Measurements from ENCODE around the gene UBE2B.

The UBE2B gene

DNA sequence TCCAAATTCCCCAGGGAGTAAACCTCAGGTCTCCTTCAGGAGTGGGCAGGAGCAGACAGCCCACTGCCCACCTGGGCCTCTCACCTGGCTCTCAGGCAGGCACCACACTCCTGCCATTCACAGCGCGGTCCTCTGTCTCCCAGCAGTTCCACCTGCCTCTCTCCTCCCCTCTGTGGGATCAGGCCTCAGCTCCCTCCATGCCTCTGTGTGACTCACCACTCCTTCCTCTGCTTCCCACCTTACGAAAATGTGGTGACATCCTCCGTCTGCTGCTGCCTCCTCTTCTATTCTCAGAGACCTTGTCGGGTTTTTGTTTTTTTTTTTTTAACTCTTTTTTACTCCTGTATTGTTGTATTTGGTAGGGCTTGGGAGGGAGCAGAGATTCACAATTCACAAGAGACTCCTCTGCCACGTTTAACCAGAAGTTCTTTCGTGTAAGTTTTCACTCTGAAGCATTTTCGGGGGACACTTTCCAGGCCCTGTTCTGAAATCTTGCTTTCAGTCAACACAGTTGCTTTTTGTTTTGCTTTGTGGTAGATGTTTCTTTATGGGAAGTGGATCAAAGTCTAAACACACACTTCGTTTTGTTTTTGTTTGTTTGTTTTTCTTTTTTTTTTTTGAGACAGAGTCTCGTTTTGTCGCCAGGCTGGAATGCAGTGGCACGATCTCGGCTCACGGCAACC, 61.4 kb downstream of the UBE2B start:
- no peak for DNase-seq

DNA sequence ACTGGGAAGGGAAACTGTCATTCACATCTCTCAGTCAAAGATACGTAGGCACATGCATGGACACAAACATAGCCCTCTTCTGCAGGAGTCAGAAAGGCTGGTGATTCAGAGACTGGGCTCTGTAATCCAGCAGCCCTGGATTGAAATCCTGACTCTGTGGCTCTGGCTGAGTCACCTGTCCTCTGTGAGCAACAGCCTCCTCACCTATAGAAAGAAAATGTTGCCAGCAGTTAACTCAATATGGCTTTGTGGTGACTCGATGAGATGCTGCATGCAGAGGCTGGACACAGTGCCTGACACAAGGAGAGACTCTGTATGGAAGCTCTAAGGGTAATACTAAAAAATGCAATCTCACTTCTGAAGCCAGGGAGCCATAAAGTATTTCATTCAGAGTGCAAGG, 64.2 kb downstream of the UBE2B start:
- DNase-seq, result no peak
- in situ Hi-C loops (cut with MboI; ENCODE audit: low pct_unique_long_range_greater_than_20kb, low sequenced_read_pairs), result no loop called here

More for the DNA sequence above, 61.4 kb downstream of the UBE2B start:
- in situ Hi-C loops (cut with MboI; ENCODE audit: low pct_unique_long_range_greater_than_20kb, low sequenced_read_pairs), result no loop called here

DNA sequence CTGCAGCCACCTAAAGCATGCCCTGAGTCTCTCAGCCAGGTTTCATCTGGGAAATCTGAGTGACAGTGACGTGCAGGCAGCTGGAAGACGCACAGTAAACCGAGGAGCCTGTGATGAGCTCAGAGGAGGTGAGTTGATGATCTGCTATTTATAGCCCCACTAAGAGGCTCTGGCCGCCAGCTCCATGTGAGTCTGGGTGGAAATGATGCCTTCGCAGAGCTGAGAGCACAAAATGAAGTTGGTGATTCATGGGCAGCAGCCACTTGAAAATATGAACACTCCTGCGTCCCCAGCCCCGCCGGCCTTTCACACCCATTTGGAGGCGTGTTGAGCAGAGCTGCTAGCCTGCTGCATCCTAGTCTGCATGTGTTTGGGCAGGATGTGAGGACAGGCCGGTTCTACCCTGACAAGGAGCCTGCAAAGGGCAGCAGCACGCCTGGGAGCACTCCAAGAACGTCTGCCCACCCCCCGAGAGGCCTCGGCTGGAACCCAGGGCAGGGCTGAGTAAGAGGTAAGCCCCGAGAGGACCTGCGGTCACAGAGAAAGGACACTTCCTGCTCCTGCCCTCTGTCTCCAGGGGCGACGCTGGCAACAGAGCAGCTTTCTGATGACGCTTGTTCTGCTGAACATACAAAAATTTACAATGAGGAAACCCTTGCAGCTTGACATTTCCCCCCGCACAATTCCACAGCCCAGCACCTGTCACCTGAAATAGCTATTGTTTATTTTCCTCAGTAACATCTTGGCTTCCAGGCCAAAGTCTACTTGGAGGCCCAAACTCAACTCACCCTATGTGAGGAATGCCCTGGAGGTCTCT, 65.4 kb downstream of the UBE2B start:
- peak; percentile 73 for DNase-seq
- in situ Hi-C loops (cut with MboI; ENCODE audit: low pct_unique_long_range_greater_than_20kb, low sequenced_read_pairs), result no loop called here

DNA sequence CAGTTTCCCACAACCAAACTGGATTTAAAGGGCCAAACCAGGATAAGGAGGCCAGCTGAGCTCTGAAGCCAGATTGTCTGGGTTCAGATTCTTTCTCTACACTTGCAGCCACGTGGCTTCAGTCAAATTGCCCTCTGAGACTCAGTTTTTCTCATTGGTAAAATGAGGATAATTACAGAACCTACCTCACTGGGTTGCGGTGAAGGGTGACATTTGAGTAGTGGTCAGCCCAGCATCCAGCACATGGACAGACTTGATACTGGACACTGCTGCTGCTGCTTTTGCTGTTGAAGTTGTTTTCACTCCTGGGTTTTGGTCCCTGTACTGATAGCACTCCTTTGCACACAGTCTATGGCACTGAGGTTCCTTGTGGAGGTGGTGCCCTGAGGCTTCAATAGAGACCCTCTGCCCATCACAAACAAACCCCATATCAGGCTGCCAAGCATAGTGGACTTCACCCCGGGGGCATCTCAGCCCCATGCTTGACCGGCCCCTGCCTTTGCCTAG, 66.0 kb downstream of the UBE2B start:
- in situ Hi-C loops (cut with MboI; ENCODE audit: low pct_unique_long_range_greater_than_20kb, low sequenced_read_pairs), result no loop called here
- DNase-seq, result no peak

DNA sequence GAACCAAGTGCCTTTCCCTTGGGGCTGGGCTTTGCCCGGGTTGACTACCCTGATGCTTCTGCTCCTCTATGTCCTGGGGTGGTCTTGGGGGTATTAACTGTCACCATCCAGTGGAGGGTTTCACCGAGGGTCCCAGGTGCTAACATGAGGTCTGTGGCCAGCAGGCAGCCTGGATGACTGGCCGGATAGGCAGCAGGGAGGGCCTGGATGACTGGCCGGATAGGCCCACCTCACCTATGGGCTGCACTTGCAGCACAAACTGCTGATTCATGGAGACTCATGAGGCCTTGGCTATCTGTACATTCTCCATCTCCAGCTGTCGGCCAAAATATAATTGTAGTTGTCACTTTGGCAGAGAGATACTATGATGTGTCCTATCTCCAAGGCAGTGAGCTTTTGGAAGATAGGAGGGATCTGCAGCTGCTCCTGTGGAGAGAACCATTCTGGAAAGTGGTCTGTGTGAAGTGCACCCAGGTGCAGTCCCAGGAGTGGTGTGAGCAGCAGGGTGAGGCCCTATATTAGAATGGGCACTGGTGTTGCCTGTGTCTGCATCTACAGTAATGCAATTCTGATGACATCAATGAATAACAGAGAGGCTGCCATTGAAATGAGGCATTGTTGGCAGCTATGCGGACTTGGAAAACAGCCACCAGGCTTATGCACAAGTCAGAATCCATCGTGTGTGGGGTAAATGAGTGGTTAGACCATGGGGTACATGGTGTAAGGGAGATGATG, 66.6 kb downstream of the UBE2B start:
- DNase-seq, result no peak
- in situ Hi-C loops (cut with MboI; ENCODE audit: low pct_unique_long_range_greater_than_20kb, low sequenced_read_pairs), result no loop called here

DNA sequence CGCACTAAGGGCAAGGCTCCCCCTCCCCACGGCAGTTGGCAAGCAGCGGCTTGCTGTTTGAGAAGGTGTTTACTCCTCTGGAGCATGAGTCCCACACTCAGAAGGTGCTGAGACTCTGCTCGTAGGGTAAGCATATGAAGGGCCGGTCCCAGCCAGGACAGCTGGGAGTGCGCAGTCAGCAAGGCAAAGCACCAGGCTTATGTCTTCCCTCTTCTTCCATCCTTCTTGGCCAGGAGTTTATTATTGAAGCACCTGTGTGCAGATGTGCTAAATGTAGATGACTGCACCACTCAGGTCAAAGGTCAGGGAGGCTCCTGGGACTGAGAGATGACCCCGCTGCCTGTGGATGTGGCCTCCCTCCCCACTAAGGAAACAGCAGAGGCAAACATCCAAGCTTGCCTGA, 67.4 kb downstream of the UBE2B start:
- no peak for DNase-seq
- in situ Hi-C loops (cut with MboI; ENCODE audit: low pct_unique_long_range_greater_than_20kb, low sequenced_read_pairs), result no loop called here

DNA sequence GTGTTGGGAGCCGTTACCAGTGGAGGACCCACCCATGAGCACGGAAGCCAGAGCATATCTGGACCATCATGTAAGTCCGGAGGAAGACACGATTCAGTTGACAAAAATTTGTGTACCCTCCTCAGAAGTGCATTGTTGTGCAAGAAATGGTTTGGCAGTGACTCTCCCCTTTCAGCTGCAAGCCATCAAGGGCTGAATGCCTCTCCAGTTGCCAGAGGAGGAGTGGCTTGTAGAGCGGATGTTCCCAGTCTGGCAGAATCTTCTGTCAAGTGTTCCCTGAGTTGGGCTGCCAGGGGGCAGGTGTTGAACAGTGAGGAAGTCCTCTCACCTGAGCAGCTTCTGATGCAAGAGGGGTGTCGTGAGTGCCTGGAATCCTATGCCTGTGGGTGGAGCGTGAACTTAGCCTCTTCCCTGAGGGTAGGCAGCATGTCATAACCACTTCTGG, 67.9 kb downstream of the UBE2B start:
- DNase-seq, result no peak

DNA sequence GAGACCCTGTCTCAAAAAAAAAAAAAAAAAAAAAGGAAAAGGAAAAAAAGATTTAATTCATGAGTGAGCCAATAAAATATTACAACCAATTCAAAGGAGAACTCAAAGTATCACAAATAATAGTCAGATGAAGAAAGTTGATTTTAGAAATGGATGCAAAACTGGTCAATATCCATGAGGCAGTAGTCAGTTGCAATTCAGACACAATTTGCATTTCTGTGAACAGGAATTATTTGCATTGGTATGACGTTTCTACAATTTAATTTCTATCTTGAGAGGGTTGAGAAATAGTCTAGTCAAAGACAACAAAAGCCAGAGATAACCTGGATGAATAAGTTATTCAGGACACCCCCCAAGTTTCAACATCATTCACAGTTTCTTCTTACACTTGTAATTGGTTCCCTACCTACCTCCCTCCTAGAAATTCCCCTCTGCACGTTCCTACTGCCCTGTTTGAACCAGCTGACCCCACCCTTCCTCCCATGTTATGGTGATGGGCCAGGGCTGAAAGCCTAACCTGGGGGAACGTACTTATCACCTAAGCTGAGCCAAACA, 68.9 kb downstream of the UBE2B start:
- DNase-seq, result no peak
- in situ Hi-C loops (cut with MboI; ENCODE audit: low pct_unique_long_range_greater_than_20kb, low sequenced_read_pairs), result no loop called here

More for the DNA sequence above, 67.9 kb downstream of the UBE2B start:
- in situ Hi-C loops (cut with MboI; ENCODE audit: low pct_unique_long_range_greater_than_20kb, low sequenced_read_pairs), result no loop called here
